ENCODE results near the gene THAP11. TPM values are rescaled to one million over a fixed set of nuclear protein-coding genes. Genes with fewer than 3 reads are reported as not detected.
A peak's percentile ranks its signal among the peaks of the same experiment; 100 is the strongest.
"Not testable (repeated sequence)": the region's sequence is repeated elsewhere in the genome, so short reads cannot be mapped to it uniquely, and the experiment has no call there.

The THAP11 gene
- total RNA-seq, 1 donor from 2014 or later, result 25.1 TPM

DNA sequence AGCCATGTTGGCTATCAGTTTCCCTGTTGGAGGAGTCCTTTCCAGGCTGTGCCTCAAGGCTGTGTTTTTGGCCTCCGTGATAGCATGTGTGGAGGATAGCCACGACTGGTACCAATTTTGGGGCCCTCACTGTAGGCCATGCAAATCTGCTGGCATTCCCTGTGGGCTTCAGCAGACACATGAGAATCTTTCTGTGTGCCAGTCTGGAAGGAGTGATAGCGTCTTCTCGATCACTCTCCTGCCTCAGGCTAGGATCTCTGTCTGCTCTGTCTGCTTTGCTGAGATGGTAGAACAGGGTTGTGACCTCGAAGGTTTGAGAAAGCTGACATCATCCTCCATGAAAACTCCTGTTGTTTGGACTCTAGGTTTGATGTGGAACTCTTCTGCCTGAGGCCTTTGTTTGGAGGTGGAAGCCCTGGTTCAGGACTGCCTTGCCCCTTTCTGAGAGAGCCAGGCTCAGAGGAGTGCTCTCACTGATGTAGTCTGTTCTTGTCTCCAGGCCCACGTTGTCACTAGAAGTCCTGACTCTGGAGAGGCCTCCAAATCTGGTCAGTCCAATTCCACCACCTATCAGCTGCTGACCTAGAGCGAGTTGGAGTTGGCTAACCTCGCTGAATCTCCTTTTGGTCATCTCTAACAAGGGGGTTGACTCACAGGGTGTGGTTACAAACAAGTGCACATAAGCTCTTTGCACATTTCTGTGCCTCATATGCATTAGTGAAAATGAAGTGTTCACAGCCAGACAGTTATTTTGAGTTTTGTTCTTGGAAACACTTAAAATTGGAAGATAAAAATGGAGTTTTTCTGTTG is 18.7 kb downstream of the THAP11 start:
- Histone ChIP-seq H3K4me1 (peaks cover 25% of the 10 kb centered on the region), H3K36me3 (peaks cover 19% of the 10 kb centered on the region), H3K4me3 (no peak overlapping the region), H3K27ac (no peak overlapping the region), H3K9me3 (no peaks in the 10 kb centered on the region), H3K27me3 (no peaks in the 10 kb centered on the region)
- ATAC-seq, result no peak
- intact Hi-C loops (cut with DNase I), result no loop called here
- DNase-seq, result no peak
- TF ChIP-seq, protein P1, sequence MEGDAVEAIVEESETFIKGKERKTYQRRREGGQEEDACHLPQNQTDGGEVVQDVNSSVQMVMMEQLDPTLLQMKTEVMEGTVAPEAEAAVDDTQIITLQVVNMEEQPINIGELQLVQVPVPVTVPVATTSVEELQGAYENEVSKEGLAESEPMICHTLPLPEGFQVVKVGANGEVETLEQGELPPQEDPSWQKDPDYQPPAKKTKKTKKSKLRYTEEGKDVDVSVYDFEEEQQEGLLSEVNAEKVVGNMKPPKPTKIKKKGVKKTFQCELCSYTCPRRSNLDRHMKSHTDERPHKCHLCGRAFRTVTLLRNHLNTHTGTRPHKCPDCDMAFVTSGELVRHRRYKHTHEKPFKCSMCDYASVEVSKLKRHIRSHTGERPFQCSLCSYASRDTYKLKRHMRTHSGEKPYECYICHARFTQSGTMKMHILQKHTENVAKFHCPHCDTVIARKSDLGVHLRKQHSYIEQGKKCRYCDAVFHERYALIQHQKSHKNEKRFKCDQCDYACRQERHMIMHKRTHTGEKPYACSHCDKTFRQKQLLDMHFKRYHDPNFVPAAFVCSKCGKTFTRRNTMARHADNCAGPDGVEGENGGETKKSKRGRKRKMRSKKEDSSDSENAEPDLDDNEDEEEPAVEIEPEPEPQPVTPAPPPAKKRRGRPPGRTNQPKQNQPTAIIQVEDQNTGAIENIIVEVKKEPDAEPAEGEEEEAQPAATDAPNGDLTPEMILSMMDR (IDR thresholded peaks at IDR 0.05), result no peak

DNA sequence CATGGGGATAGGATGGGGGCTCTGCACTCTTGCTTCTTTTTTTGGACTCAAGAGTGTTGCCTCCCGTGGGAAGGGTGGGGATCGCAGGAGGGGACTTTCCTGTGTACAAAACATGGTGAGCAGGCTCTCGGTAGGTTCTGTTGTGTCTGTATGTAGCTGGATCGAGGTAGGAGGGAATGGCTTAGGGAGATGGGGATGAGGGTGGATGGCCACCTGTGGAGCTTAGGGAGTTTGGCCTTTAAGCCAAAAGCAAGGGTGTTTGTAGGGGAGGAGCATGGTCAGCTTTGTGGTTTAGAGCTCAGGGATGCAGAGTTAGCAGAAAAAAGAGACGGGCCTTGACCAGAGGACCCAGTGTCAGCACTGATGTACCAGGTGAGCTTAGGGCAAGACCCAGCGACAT is 19.8 kb downstream of the THAP11 start:
- Histone ChIP-seq H3K9me3 (no peaks in the 10 kb centered on the region), H3K4me1 (peaks cover 21% of the 10 kb centered on the region), H3K27ac (no peak overlapping the region), H3K4me3 (no peak overlapping the region), H3K27me3 (no peaks in the 10 kb centered on the region), H3K36me3 (peaks cover 30% of the 10 kb centered on the region)
- no peak for ATAC-seq
- intact Hi-C loops (cut with DNase I), result no loop called here
- TF ChIP-seq, protein P1 (IDR thresholded peaks at IDR 0.05), result no peak
- DNase-seq, result no peak

DNA sequence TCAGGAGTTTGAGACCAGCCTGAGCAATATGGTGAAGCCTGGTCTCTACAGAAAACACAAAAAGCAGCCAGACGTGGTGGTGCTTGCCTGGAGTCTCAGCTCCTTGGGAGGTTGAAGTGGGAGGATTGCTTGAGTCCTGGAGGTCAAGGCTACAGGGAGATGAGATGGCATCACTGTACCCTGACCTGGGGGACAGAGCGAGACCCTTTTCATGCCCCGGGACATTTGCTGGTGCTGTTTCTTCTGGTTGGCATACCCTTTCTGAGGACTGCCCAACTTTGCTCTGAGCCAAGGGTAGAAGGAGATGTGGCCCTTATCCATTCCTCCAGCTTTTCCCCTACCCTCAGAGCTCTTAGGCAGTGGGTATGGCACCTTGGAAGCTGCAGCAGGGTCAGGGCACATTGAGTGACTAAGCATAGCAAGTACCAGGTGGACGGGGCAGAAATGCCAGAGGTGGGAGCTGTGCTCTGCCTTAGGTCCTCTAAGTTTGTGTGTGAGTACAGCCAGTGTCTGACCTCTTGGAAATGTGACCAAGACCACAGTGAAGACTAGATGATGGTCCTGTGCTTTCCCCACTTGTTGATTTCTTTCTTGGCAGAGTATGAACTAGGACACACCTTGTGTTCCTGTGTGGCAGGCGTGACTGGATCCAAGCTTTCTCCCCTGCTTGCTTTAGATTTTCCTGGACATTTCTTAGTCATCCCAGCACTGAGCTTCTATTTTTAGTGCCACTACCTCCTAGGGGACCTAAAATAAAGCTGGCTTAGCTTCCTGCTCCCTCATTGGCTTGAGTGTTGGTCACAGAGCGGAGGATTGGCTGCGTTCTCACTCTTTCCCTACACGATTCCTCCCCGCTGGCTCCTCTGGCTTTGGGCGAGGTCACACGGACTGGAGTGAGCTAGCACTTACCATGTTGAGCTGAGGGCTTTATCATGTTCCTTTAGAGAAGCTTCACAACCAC is 20.8 kb downstream of the THAP11 start:
- DNase-seq (no peak), ATAC-seq (peak; percentile 3)
- TF ChIP-seq, protein P1 (IDR thresholded peaks at IDR 0.05), result no peak
- H3K27ac ChIP-seq, result no peak overlapping the region
- H3K36me3 ChIP-seq, result peaks cover 40% of the 10 kb centered on the region
- H3K9me3 ChIP-seq, result no peaks in the 10 kb centered on the region
- H3K4me1 ChIP-seq, result peaks cover 10% of the 10 kb centered on the region
- H3K27me3 ChIP-seq, result no peaks in the 10 kb centered on the region
- intact Hi-C loops (cut with DNase I), result no loop called here
- no peak overlapping the region for H3K4me3 ChIP-seq

- H3K9me3 ChIP-seq; H3K27me3 ChIP-seq; H3K27ac ChIP-seq; intact Hi-C loops (cut with DNase I); DNase-seq; H3K4me3 ChIP-seq; H3K4me1 ChIP-seq; ATAC-seq: not testable (repeated sequence)
- H3K36me3 ChIP-seq, result peaks cover 50% of the 10 kb centered on the region
Measured at GRCh38 chr16:67864044-67864443, 21.9 kb downstream of the THAP11 start.

GRCh38 chr16:67864594-67864993 is 22.5 kb downstream of the THAP11 start:
- DNase-seq (no peak), ATAC-seq (no peak)
- Histone ChIP-seq H3K27me3 (no peaks in the 10 kb centered on the region), H3K4me3 (no peak overlapping the region), H3K27ac (no peak overlapping the region), H3K4me1 (peaks cover 5% of the 10 kb centered on the region), H3K36me3 (peaks cover 54% of the 10 kb centered on the region), H3K9me3 (no peaks in the 10 kb centered on the region)
- TF ChIP-seq, protein P1 (IDR thresholded peaks at IDR 0.05), result no peak
- intact Hi-C loops (cut with DNase I), result no loop called here

DNA sequence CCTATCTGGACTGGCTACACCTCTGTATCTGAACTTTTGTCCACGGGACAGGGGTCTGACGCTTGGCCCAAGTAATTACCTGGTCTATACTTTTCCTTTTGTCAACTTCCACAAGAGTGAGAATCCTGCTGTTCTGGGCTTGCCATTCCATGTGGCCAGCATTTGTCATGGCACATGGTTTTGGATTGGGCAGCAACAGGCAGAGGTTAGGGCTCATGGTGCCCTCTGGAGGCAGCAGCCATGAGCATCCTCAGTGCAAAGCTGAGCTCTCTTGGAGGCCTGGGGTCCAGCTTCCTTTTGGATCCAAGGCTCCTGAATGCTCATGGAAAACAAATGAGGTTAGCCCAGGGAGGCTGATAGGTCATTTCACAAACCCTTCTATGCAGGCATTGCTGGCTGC is 23.2 kb downstream of the THAP11 start:
- Histone ChIP-seq H3K27ac (no peak overlapping the region), H3K4me1 (peaks cover 5% of the 10 kb centered on the region), H3K9me3 (no peaks in the 10 kb centered on the region), H3K4me3 (no peak overlapping the region), H3K27me3 (no peaks in the 10 kb centered on the region), H3K36me3 (peaks cover 61% of the 10 kb centered on the region)
- DNase-seq (no peak), ATAC-seq (peak; percentile 73)
- TF ChIP-seq, protein P1 (IDR thresholded peaks at IDR 0.05), result peak; percentile 34
- intact Hi-C loops (cut with DNase I), result no loop called here

Measured in upper lobe of right lung (tissue), 1 donor.